Measurements from ENCODE around the gene CD59.

DNA sequence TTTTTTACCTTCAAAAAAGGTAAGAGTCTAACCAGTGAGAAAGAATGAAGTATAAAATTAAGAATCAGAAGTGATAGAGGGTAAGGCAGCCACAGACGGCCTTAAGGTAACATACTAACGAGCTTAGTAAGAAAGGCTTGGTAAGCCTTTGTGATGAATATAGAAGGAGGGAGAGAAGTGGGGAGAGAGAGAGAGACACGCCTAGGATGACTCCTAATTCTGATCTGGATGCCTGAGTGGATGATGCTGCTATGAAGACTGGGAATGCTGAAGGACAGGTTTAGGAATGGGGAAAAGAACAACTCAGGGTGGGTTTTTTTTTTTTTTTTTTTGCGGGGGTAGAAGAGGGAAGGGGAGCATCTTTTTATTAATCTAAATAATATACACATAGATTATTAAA, 33.3 kb upstream of the CD59 start:
- TF ChIP-seq, protein P1, sequence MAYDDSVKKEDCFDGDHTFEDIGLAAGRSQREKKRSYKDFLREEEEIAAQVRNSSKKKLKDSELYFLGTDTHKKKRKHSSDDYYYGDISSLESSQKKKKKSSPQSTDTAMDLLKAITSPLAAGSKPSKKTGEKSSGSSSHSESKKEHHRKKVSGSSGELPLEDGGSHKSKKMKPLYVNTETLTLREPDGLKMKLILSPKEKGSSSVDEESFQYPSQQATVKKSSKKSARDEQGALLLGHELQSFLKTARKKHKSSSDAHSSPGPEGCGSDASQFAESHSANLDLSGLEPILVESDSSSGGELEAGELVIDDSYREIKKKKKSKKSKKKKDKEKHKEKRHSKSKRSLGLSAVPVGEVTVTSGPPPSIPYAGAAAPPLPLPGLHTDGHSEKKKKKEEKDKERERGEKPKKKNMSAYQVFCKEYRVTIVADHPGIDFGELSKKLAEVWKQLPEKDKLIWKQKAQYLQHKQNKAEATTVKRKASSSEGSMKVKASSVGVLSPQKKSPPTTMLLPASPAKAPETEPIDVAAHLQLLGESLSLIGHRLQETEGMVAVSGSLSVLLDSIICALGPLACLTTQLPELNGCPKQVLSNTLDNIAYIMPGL (CRISPR knock-in tag; IDR thresholded peaks at IDR 0.05) = no peak
- TF ChIP-seq, protein P2, sequence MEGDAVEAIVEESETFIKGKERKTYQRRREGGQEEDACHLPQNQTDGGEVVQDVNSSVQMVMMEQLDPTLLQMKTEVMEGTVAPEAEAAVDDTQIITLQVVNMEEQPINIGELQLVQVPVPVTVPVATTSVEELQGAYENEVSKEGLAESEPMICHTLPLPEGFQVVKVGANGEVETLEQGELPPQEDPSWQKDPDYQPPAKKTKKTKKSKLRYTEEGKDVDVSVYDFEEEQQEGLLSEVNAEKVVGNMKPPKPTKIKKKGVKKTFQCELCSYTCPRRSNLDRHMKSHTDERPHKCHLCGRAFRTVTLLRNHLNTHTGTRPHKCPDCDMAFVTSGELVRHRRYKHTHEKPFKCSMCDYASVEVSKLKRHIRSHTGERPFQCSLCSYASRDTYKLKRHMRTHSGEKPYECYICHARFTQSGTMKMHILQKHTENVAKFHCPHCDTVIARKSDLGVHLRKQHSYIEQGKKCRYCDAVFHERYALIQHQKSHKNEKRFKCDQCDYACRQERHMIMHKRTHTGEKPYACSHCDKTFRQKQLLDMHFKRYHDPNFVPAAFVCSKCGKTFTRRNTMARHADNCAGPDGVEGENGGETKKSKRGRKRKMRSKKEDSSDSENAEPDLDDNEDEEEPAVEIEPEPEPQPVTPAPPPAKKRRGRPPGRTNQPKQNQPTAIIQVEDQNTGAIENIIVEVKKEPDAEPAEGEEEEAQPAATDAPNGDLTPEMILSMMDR (IDR thresholded peaks at IDR 0.05 in 2 of 3, conservative IDR thresholded peaks at IDR 0.05 in 1 of 3; ENCODE audit: insufficient read depth in 2 of 3, low read depth in 1 of 3, low read length in 3 of 3) = no peak
- TF ChIP-seq ZSCAN29 (IDR thresholded peaks at IDR 0.05) (no peak), HNRNPK (IDR thresholded peaks at IDR 0.05; ENCODE audit: low read depth, low read length, poor library complexity, severe bottlenecking) (no peak), SMARCA4 (IDR thresholded peaks at IDR 0.05) (no peak), RAD51 (IDR thresholded peaks at IDR 0.05; ENCODE audit: borderline replicate concordance, low read depth) (no peak), HIVEP1 (CRISPR knock-in tag; IDR thresholded peaks at IDR 0.05) (no peak), MED1 (CRISPR knock-in tag; IDR thresholded peaks at IDR 0.05; ENCODE audit: borderline replicate concordance) (no peak), MAFF (IDR thresholded peaks at IDR 0.05; ENCODE audit: low read length) (no peak), BHLHE40 (IDR thresholded peaks at IDR 0.05; ENCODE audit: low read length) (no peak), SP1 (CRISPR knock-in tag; IDR thresholded peaks at IDR 0.05) (no peak)
- TF ChIP-seq, protein P3, sequence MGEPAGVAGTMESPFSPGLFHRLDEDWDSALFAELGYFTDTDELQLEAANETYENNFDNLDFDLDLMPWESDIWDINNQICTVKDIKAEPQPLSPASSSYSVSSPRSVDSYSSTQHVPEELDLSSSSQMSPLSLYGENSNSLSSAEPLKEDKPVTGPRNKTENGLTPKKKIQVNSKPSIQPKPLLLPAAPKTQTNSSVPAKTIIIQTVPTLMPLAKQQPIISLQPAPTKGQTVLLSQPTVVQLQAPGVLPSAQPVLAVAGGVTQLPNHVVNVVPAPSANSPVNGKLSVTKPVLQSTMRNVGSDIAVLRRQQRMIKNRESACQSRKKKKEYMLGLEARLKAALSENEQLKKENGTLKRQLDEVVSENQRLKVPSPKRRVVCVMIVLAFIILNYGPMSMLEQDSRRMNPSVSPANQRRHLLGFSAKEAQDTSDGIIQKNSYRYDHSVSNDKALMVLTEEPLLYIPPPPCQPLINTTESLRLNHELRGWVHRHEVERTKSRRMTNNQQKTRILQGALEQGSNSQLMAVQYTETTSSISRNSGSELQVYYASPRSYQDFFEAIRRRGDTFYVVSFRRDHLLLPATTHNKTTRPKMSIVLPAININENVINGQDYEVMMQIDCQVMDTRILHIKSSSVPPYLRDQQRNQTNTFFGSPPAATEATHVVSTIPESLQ (CRISPR knock-in tag; IDR thresholded peaks at IDR 0.05) = no peak
- TF ChIP-seq, protein P4, sequence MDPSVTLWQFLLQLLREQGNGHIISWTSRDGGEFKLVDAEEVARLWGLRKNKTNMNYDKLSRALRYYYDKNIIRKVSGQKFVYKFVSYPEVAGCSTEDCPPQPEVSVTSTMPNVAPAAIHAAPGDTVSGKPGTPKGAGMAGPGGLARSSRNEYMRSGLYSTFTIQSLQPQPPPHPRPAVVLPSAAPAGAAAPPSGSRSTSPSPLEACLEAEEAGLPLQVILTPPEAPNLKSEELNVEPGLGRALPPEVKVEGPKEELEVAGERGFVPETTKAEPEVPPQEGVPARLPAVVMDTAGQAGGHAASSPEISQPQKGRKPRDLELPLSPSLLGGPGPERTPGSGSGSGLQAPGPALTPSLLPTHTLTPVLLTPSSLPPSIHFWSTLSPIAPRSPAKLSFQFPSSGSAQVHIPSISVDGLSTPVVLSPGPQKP (CRISPR knock-in tag; IDR thresholded peaks at IDR 0.05) = no peak
- TF ChIP-seq, protein P5, sequence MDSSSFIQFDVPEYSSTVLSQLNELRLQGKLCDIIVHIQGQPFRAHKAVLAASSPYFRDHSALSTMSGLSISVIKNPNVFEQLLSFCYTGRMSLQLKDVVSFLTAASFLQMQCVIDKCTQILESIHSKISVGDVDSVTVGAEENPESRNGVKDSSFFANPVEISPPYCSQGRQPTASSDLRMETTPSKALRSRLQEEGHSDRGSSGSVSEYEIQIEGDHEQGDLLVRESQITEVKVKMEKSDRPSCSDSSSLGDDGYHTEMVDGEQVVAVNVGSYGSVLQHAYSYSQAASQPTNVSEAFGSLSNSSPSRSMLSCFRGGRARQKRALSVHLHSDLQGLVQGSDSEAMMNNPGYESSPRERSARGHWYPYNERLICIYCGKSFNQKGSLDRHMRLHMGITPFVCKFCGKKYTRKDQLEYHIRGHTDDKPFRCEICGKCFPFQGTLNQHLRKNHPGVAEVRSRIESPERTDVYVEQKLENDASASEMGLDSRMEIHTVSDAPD (CRISPR knock-in tag; IDR thresholded peaks at IDR 0.05) = no peak

Measured in K562 (cell line).